HCT116 (cell line): ENCODE measurements around the gene VARS1. TPM values are rescaled to one million over a fixed set of nuclear protein-coding genes. Genes with fewer than 3 reads are reported as not detected.

ENCODE experiments used
- ATAC-seq: fragments of 200-7000 bp; cut with Tn5 transposase; 2 replicates; pipeline ENCODE4 v1.9.1; 2020; ENCODE audit warnings: mild to moderate bottlenecking, moderate library complexity
- BruUV-seq: library from RNA; stranded (reverse); fragments of 400-500 nt; replicated peaks from 2 replicates; lab custom pipeline; 2021; lab: Mats Ljungman, UMichigan
- CTCF ChIA-PET: fragments of 300-600 bp; sonication (Branson Sonifier 250); formaldehyde crosslinking; loops from one replicate; lab custom pipeline; 2021; ENCODE audit warnings: antibody characterized with exemption; lab: Charles Lee
- POLR2A ChIA-PET: fragments of 300-600, 350-600 bp; sonication (Branson Sonifier 250); formaldehyde crosslinking; loops from one replicate; lab custom pipeline; 2021; ENCODE audit warnings: antibody characterized with exemption; lab: Charles Lee
- RAD21 ChIA-PET, 2 experiments: fragments of 300-600 bp; sonication (Branson Sonifier 250); formaldehyde crosslinking; loops; one replicate each; lab custom pipeline; 2023; ENCODE audit warnings: low total read pairs in 2 of 2; ENCODE audit not compliant: uncharacterized antibody in 2 of 2, unreplicated experiment in 2 of 2, low non-redundant PET in 1 of 2; lab: Charles Lee
- DNase-seq: peaks from one replicate; pipeline ENCODE4 v3.0.0-alpha.2; 2010; ENCODE audit warnings: low read depth, low spot score
- H2AFZ ChIP-seq: fragments of 200-600 bp; shearing (Covaris generic), sonication (generic); 2 replicates; pipeline ENCODE4 v1.6.1; 2017; ENCODE audit warnings: low read depth, mixed run types, mixed read lengths, antibody characterized with exemption, low read length; ENCODE audit not compliant: poor library complexity, severe bottlenecking
- H3K27ac ChIP-seq: 2 replicates; pipeline ENCODE4 v1.5.1; 2012; ENCODE audit warnings: low read depth, low read length
- H3K27me3 ChIP-seq: fragments of 200-600 bp; sonication (generic); 2 replicates; pipeline ENCODE4 v1.6.1; 2016; ENCODE audit warnings: mixed run types, low read length, mixed read lengths; ENCODE audit not compliant: insufficient read depth
- H3K36me3 ChIP-seq, 2 experiments: fragments of 200-500 bp in 1 of 2; fragments of 200-600 bp in 1 of 2; sonication (Bioruptor generic) in 1 of 2; sonication (generic) in 1 of 2; 2 replicates each; pipeline versions ENCODE4 v1.5.1 to v1.6.1; 2014 to 2016; ENCODE audit warnings: low read length in 2 of 2, inconsistent platforms in 1 of 2, mixed read lengths in 1 of 2, mixed run types in 1 of 2; ENCODE audit not compliant: insufficient read depth in 2 of 2, control insufficient read depth in 1 of 2
- H3K4me1 ChIP-seq, 2 experiments: fragments of 200-600 bp in 1 of 2; sonication (generic) in 1 of 2; 2 replicates each; pipeline versions ENCODE4 v1.5.1 to v1.6.1; 2012 to 2017; ENCODE audit warnings: low read length in 2 of 2, inconsistent platforms in 1 of 2, mild to moderate bottlenecking in 1 of 2, mixed read lengths in 1 of 2, mixed run types in 1 of 2, moderate library complexity in 1 of 2; ENCODE audit not compliant: insufficient read depth in 2 of 2, control insufficient read depth in 1 of 2
- H3K4me2 ChIP-seq: fragments of 200-600 bp; sonication (generic); 2 replicates; pipeline ENCODE4 v1.6.1; 2017; ENCODE audit warnings: mixed run types, low read length, mixed read lengths
- H3K4me3 ChIP-seq, 2 experiments: fragments of 200-600 bp in 1 of 2; sonication (generic) in 1 of 2; replicated peaks in 1 of 2; 2 replicates each; pipeline ENCODE4 v1.5.1; 2011 to 2016; ENCODE audit warnings: low read length in 2 of 2, control low read depth in 1 of 2, low read depth in 1 of 2, mild to moderate bottlenecking in 1 of 2, mixed read lengths in 1 of 2, mixed run types in 1 of 2
- H3K79me2 ChIP-seq: fragments of 200-600 bp; sonication (generic); 2 replicates; pipeline ENCODE4 v1.6.1; 2017; ENCODE audit warnings: mild to moderate bottlenecking, mixed run types, low read length, moderate library complexity, mixed read lengths; ENCODE audit not compliant: insufficient read depth
- H3K9ac ChIP-seq: fragments of 200-600 bp; sonication (generic); 2 replicates; pipeline ENCODE4 v1.6.1; 2016; ENCODE audit warnings: low read length, mixed read lengths
- H3K9me2 ChIP-seq: fragments of 200-600 bp; sonication (generic), shearing (Covaris generic); 2 replicates; pipeline ENCODE4 v1.6.1; 2017; ENCODE audit warnings: mixed run types, mild to moderate bottlenecking, moderate library complexity; ENCODE audit not compliant: insufficient read depth
- H3K9me3 ChIP-seq, 2 experiments: fragments of 200-500 bp in 1 of 2; fragments of 200-600 bp in 1 of 2; sonication (Bioruptor generic) in 1 of 2; sonication (generic) in 1 of 2; 2 replicates each; pipeline ENCODE4 v1.6.1; 2014 to 2017; ENCODE audit warnings: low read length in 2 of 2, mixed read lengths in 2 of 2, inconsistent platforms in 1 of 2, low read depth in 1 of 2, mild to moderate bottlenecking in 1 of 2, mixed run types in 1 of 2, moderate library complexity in 1 of 2; ENCODE audit not compliant: control insufficient read depth in 1 of 2, insufficient read depth in 1 of 2
- H4K20me1 ChIP-seq: fragments of 200-600 bp; sonication (generic), shearing (Covaris generic); 2 replicates; pipeline ENCODE4 v1.6.1; 2017; ENCODE audit warnings: mixed run types, mild to moderate bottlenecking, moderate library complexity; ENCODE audit not compliant: insufficient read depth
- CBX3 ChIP-seq: IDR thresholded peaks from 2 replicates; pipeline ENCODE4 v1.6.1; 2012; ENCODE audit warnings: low read depth
- ELF1 ChIP-seq: IDR thresholded peaks from 2 replicates; pipeline ENCODE4 v1.6.1; 2012; ENCODE audit warnings: low read depth, borderline replicate concordance
- EZH2 ChIP-seq: fragments of 200-600 bp; sonication (generic); IDR thresholded peaks from 2 replicates; pipeline ENCODE4 v1.6.1; 2017; ENCODE audit warnings: antibody characterized with exemption, mixed run types
- JUND ChIP-seq: IDR thresholded peaks from 2 replicates; pipeline ENCODE4 v1.6.1; 2012
- RAD21 ChIP-seq: IDR thresholded peaks from 2 replicates; pipeline ENCODE4 v1.6.1; 2012; ENCODE audit warnings: low read depth, mild to moderate bottlenecking
- SIN3A ChIP-seq: IDR thresholded peaks from 2 replicates; pipeline ENCODE4 v1.6.1; 2012; ENCODE audit warnings: low read depth
- SP1 ChIP-seq: IDR thresholded peaks from 2 replicates; pipeline ENCODE4 v1.6.1; 2012; ENCODE audit warnings: low read depth
- SRF ChIP-seq: IDR thresholded peaks from 2 replicates; pipeline ENCODE4 v1.6.1; 2012; ENCODE audit warnings: low read depth
- TCF7L2 ChIP-seq: IDR thresholded peaks from 2 replicates; pipeline ENCODE4 v1.7.0; 2011; ENCODE audit warnings: borderline replicate concordance, inconsistent platforms; ENCODE audit not compliant: insufficient read depth, insufficient read length; ENCODE audit errors: extremely low read depth
- YY1 ChIP-seq: IDR thresholded peaks from 2 replicates; pipeline ENCODE4 v1.6.1; 2011; ENCODE audit warnings: low read length, low read depth, moderate library complexity, mild to moderate bottlenecking; ENCODE audit not compliant: insufficient replicate concordance; ENCODE audit errors: extremely low read depth
- ZNF274 ChIP-seq: fragments of 200-500 bp; sonication (Bioruptor generic); IDR thresholded peaks from 2 replicates; pipeline ENCODE4 v1.6.1; 2014; ENCODE audit warnings: mild to moderate bottlenecking, low read depth, low read length, inconsistent platforms
- intact Hi-C: fragments of 100-400 bp; cut with micrococcal nuclease; formaldehyde crosslinking; loops from 2 replicates; pipeline ENCODE4 v1.10.0; 2022
- total RNA-seq: library from RNA; stranded (reverse); gene quantifications from one replicate; pipeline ENCODE4 v1.2.1, GENCODE V29; 2021; ENCODE audit not compliant: unreplicated experiment
- TF ChIP-seq, protein P1 (sequence below): IDR thresholded peaks from 2 replicates; pipeline ENCODE4 v1.6.1; 2012
- TF ChIP-seq, protein P2 (sequence below): IDR thresholded peaks from 2 replicates; pipeline ENCODE4 v1.6.1; 2012

Gene VARS1
- total RNA-seq, 1 experiment from 2014 or later = 254 TPM

DNA sequence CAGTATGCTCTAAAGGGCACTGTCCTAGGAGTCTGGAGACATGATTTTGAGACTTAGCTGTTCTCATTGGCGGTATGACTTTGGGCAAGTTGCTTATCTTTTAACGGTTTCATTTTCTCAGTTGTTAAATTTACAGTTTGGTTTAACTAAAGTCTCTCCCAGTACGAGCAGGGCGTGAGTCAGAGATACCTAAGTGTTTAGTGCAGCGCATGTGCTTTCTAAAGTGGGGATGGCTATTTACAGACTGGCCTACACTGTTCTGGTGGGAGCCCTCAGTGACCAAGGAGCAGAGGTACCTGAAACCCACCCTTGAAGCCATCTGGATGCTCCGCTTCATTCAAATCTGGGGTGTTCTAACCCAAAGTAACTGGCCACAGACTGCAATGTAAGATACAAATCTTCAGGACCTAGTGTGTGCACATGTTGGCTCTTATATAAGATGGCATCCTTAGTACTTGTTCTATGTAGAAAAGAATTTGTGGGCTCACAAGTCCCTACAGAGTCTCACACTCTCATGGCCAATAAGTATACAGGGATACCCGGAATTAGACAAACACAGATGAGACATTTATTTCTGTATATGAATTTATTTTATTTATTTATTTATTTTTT is 45.0 kb downstream of the VARS1 start:
- Histone ChIP-seq H3K9me2 (no peaks in the 10 kb centered on the region), H4K20me1 (no peaks in the 10 kb centered on the region), H3K4me2 (no peak overlapping the region), H3K36me3 (peaks cover 2 to 16% of the 10 kb centered on the region in 2 experiments; a peak in 3 of 4 replicates), H3K27me3 (no peaks in the 10 kb centered on the region), H3K4me1 (peaks cover 3 to 6% of the 10 kb centered on the region in 2 experiments; a peak in 2 of 4 replicates), H3K9me3 (no peaks in the 10 kb centered on the region), H3K4me3 (no peak overlapping the region), H3K9ac (no peak overlapping the region), H3K79me2 (no peaks in the 10 kb centered on the region), H2AFZ (no peak overlapping the region), H3K27ac (no peak overlapping the region)
- CTCF ChIA-PET = no interaction called here
- TSS peak; percentile 12 for BruUV-seq
- DNase-seq (no peak), ATAC-seq (no peak)
- POLR2A ChIA-PET = no interaction called here
- TF ChIP-seq SIN3A (no peak), JUND (no peak), SP1 (no peak), SRF (no peak), ELF1 (no peak), EZH2 (no peak), YY1 (no peak)
- TF ChIP-seq, protein P1, sequence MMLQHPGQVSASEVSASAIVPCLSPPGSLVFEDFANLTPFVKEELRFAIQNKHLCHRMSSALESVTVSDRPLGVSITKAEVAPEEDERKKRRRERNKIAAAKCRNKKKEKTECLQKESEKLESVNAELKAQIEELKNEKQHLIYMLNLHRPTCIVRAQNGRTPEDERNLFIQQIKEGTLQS = no peak
- RAD21 ChIA-PET = no interaction called here
- intact Hi-C loops = no loop called here

DNA sequence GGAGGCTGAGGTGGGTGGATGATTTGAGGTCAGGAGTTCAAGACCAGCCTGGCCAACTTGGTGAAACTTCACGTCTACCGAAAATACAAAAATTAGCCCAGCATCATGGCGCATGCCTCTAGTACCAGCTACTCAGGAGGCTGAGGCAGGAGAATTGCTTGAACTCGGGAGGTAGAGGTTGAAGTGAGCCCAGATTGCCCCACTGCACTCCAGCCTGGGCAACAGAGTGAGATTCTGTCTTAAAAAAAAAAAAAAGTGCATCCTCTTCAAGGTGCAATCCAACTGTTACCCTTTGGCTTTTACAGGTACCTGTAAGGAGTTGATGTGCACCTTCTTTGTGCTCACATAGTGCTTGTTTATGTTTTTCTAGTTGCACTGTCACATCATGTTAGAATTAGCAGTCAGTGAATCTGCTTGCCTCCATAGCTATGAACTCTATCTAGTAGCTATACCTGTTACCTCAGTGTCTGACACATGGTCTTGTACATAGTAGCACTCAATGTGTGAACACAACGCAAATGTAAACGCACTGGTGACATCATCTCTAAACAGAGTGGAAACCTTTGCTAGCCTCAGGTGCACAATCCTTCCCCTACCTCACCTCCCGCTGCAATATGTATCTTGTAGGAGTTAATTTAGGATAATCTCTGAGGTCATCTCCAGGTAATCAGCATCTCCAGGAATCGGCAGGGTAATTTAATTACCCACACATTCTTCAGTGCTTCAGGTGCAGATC is 46.1 kb downstream of the VARS1 start:
- H3K27ac ChIP-seq = no peak overlapping the region
- TF ChIP-seq CBX3 (no peak), ZNF274 (no peak), ELF1 (no peak), TCF7L2 (no peak), RAD21 (no peak), SP1 (no peak)
- TF ChIP-seq, protein P2, sequence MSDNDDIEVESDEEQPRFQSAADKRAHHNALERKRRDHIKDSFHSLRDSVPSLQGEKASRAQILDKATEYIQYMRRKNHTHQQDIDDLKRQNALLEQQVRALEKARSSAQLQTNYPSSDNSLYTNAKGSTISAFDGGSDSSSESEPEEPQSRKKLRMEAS = no peak
- POLR2A ChIA-PET = no interaction called here
- H3K27me3 ChIP-seq = no peaks in the 10 kb centered on the region
- DNase-seq (no peak), ATAC-seq (no peak)
- H3K4me1 ChIP-seq = peaks cover 3 to 6% of the 10 kb centered on the region in 2 experiments; a peak in 2 of 4 replicates
- H3K4me2 ChIP-seq = no peak overlapping the region
- H3K36me3 ChIP-seq = peaks cover 2 to 22% of the 10 kb centered on the region in 2 experiments; a peak in 3 of 4 replicates
- no peaks in the 10 kb centered on the region for H3K79me2 ChIP-seq
- H2AFZ ChIP-seq = no peak overlapping the region
- no peaks in the 10 kb centered on the region for H4K20me1 ChIP-seq
- H3K9ac ChIP-seq = no peak overlapping the region
- H3K9me2 ChIP-seq = no peaks in the 10 kb centered on the region
- no peaks in the 10 kb centered on the region for H3K9me3 ChIP-seq
- no TSS peak for BruUV-seq
- CTCF ChIA-PET = no interaction called here
- no peak overlapping the region for H3K4me3 ChIP-seq
- intact Hi-C loops = no loop called here
- RAD21 ChIA-PET = no interaction called here
